Measurements from ENCODE around the gene ZXDA. TPM values are rescaled to one million over a fixed set of nuclear protein-coding genes. Genes with fewer than 3 reads are reported as not detected.
"Not testable (repeated sequence)": the region's sequence is repeated elsewhere in the genome, so short reads cannot be mapped to it uniquely, and the experiment has no call there.

The ZXDA gene
- polyA plus RNA-seq, 1 experiment, result 1.8 TPM

DNA sequence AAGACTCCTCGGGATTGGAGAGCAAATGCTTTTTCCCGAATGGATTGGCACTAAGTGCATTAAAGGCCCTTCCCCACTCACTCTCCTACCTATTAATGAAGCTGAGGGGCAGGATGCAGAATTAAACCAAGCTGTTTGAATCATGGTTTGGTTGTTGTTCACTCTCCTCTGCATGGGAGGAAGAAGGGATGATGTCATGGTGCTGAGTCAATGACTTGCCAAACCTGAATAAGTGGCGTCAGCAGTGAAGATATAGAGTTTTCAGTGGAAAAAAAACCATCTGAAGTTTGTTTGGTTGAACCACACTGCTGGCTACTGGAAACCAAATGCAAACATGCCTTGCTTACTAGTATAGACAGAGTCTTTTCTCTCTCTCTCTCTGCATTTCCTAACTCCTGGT is 19.8 kb upstream of the ZXDA start:
- TF ChIP-seq, protein P1, sequence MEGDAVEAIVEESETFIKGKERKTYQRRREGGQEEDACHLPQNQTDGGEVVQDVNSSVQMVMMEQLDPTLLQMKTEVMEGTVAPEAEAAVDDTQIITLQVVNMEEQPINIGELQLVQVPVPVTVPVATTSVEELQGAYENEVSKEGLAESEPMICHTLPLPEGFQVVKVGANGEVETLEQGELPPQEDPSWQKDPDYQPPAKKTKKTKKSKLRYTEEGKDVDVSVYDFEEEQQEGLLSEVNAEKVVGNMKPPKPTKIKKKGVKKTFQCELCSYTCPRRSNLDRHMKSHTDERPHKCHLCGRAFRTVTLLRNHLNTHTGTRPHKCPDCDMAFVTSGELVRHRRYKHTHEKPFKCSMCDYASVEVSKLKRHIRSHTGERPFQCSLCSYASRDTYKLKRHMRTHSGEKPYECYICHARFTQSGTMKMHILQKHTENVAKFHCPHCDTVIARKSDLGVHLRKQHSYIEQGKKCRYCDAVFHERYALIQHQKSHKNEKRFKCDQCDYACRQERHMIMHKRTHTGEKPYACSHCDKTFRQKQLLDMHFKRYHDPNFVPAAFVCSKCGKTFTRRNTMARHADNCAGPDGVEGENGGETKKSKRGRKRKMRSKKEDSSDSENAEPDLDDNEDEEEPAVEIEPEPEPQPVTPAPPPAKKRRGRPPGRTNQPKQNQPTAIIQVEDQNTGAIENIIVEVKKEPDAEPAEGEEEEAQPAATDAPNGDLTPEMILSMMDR (IDR thresholded peaks at IDR 0.05; ENCODE audit: low read depth, low read length), result no peak
- Histone ChIP-seq H3K4me3 (ENCODE audit: low read depth, low read length) (no peak overlapping the region), H3K9me3 (ENCODE audit: control insufficient read depth, insufficient read depth, low read length) (no peaks in the 10 kb centered on the region), H3K27me3 (ENCODE audit: control insufficient read depth, insufficient read depth, low read length) (no peaks in the 10 kb centered on the region), H3K27ac (ENCODE audit: low read depth, low read length) (no peak overlapping the region)
- no peak for DNase-seq (ENCODE audit: low read depth, low spot score)
- ChIA-PET CTCF (interaction anchor here (1.0 to 2.0 kb wide), 4 partner anchors 16 to 111 kb away, joined by 3 to 6 read pairs (median 3); no protein-coding TSS in a partner anchor), POLR2A (no interaction called here)

DNA sequence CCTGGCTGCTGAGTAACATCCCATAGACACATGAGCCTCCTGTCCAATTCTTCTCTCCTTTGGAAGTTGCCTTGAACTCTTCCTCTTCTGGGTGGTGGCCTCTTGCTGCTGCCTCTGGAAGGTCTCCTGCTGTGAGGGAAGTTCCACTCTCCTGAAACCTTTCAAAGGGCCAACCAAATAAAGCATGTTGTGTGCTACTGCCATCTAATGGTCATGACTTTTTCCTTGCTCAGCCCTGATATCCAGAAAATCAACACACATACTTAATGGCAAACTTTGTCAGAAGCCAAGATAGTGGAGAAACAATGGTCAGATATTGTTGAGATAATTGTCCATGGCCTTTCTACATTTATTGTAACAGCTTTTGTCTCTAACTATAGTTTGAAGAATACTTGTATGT is 19.1 kb upstream of the ZXDA start:
- no peak for DNase-seq (ENCODE audit: low read depth, low spot score)

DNA sequence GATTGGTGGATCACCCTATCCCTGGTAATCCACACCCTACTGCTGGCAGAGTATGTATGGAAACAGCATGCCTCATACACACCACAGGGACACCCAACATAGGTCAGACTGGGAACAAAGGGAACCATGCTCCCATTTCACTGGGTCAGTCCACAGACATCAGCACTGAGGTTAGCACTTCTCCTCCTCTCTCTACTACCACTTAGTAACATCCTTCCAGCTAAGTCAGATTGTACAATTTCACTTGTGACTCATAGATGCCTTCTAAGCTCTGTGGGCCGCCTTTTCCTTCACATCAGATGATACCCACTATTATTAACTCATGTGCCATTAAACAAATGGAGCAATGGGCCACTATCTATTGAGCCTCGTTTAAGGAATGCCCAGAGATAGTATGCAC is 15.5 kb upstream of the ZXDA start:
- H3K27ac ChIP-seq (ENCODE audit: low read depth, low read length), result no peak overlapping the region
- POLR2A ChIA-PET, result no interaction called here
- DNase-seq (ENCODE audit: low read depth, low spot score), result no peak
- CTCF ChIA-PET, result interaction anchor here (0.7 kb wide), 1 partner anchor 109 kb away, joined by 3 read pairs; no protein-coding TSS in a partner anchor
- TF ChIP-seq, protein P1 (IDR thresholded peaks at IDR 0.05; ENCODE audit: low read depth, low read length), result no peak
- no peaks in the 10 kb centered on the region for H3K27me3 ChIP-seq (ENCODE audit: control insufficient read depth, insufficient read depth, low read length)
- no peaks in the 10 kb centered on the region for H3K9me3 ChIP-seq (ENCODE audit: control insufficient read depth, insufficient read depth, low read length)
- H3K4me3 ChIP-seq (ENCODE audit: low read depth, low read length), result no peak overlapping the region

More for the DNA sequence above, 19.1 kb upstream of the ZXDA start:
- Histone ChIP-seq H3K27ac (ENCODE audit: low read depth, low read length) (no peak overlapping the region), H3K9me3 (ENCODE audit: control insufficient read depth, insufficient read depth, low read length) (no peaks in the 10 kb centered on the region), H3K4me3 (ENCODE audit: low read depth, low read length) (no peak overlapping the region), H3K27me3 (ENCODE audit: control insufficient read depth, insufficient read depth, low read length) (no peaks in the 10 kb centered on the region)
- TF ChIP-seq, protein P1 (IDR thresholded peaks at IDR 0.05; ENCODE audit: low read depth, low read length), result peak; percentile 52
- CTCF ChIA-PET, result interaction anchor here (1.0 to 2.0 kb wide), 4 partner anchors 16 to 110 kb away, joined by 3 to 6 read pairs (median 3); no protein-coding TSS in a partner anchor
- POLR2A ChIA-PET, result no interaction called here

DNA sequence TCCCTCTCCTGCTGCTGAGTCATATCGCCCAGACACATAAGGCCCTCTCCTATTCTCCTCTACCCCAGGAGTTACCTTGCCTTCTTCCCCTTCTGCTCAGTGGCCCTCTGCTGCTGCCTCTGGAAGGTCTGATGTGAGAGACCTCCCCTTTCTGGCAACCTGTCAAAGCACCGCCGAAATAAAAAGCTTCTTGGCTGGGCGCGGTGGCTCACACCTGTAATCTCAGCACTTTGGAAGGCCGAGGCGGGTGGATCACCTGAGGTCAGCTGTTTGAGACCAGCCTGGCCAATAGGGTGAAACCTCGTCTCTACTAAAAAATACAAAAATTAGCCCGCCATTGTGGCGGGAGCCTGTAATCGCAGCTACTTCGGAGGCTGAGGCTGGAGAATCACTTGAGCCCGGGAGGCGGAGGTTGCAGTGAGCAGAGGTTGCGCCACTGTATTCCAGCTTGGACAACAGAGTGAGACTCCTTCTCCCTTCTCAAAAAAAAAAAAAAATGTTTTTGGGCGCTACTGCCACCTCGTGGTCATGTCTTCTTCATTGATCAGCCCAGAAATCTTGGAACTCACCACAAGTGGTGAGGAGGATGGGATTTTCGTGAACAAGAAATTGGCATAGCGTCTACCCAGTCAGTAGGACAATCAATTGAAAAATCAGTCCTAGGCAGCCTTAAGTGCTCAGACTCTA is 8.6 kb upstream of the ZXDA start:
- POLR2A ChIA-PET, result no interaction called here
- no peak overlapping the region for H3K4me3 ChIP-seq (ENCODE audit: low read depth, low read length)

DNA sequence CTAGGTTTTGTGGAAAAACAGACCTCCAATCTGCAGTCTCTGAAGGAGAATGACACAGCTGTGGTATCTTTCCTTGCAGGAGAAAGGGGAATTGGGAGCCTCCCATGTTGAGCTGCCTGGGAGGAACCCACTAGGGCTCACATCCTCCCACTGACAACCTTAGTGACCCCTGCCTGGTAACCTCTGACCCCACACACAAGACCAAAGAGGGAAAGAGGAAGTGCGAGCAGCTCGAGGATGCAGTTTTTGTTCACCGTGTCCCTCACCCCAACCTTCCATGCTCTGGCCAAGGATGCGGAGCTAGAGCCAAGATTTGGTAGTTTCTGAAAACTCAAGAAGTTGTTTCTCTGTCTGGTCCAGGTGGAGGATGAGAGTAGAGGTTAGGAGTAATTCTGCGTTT is 5.4 kb upstream of the ZXDA start:
- POLR2A ChIA-PET, result no interaction called here
- CTCF ChIA-PET, result no interaction called here
- Histone ChIP-seq H3K27ac (ENCODE audit: low read depth, low read length) (no peak overlapping the region), H3K27me3 (ENCODE audit: control insufficient read depth, insufficient read depth, low read length) (no peaks in the 10 kb centered on the region), H3K9me3 (ENCODE audit: control insufficient read depth, insufficient read depth, low read length) (no peaks in the 10 kb centered on the region), H3K4me3 (ENCODE audit: low read depth, low read length) (no peak overlapping the region)
- no peak for DNase-seq (ENCODE audit: low read depth, low spot score)
- TF ChIP-seq, protein P1 (IDR thresholded peaks at IDR 0.05; ENCODE audit: low read depth, low read length), result no peak

More for the DNA sequence above, 8.6 kb upstream of the ZXDA start:
- Histone ChIP-seq H3K27me3 (ENCODE audit: control insufficient read depth, insufficient read depth, low read length) (no peaks in the 10 kb centered on the region), H3K27ac (ENCODE audit: low read depth, low read length) (no peak overlapping the region), H3K9me3 (ENCODE audit: control insufficient read depth, insufficient read depth, low read length) (no peaks in the 10 kb centered on the region)
- CTCF ChIA-PET, result interaction anchor here (0.6 to 1.3 kb wide), 7 partner anchors 17 to 182 kb away, joined by 3 to 8 read pairs (median 5); no protein-coding TSS in a partner anchor
- DNase-seq (ENCODE audit: low read depth, low spot score), result no peak
- TF ChIP-seq, protein P1 (IDR thresholded peaks at IDR 0.05; ENCODE audit: low read depth, low read length), result peak; percentile 52

DNA sequence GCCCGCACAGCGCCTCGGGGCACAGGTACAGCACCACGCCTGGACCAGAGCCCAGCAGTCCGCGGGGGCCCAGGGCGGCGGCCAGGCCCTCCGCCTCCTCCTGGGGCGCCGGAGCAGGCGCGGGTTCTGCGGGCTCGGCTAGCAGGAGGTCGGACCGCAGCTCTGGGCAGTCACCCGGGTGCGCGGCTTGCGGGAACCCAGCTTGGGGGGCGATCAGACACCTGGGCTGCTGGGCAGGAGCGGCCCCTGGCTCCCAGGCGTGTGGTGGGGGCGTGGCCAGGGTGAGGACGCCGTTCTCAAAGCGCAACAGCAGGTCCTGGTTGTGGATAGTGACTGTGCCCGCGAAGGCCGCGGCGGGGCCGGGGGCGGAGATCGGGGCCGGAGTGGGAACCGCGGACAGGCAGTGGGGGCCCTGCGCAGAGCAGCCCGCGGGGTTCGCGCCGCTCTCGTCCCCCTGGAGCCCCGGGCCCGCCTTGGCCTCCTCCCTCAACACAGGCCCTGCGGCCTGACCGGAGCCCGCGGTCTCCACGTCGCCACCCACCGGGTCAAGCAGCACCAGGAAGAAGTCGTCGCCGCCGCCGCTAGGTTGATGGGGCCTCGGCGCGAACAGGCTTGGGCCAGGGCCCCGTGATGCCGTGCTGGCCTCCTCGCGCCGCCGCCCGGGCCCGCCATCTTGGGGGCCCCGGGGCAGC is 517 bp downstream of the ZXDA start:
- peak overlapping the region; percentile 51 for H3K4me3 ChIP-seq (ENCODE audit: low read depth, low read length)
- H3K27ac ChIP-seq (ENCODE audit: low read depth, low read length); CTCF ChIA-PET; H3K9me3 ChIP-seq (ENCODE audit: control insufficient read depth, insufficient read depth, low read length); DNase-seq (ENCODE audit: low read depth, low spot score); POLR2A ChIA-PET; H3K27me3 ChIP-seq (ENCODE audit: control insufficient read depth, insufficient read depth, low read length): not testable (repeated sequence)

DNA sequence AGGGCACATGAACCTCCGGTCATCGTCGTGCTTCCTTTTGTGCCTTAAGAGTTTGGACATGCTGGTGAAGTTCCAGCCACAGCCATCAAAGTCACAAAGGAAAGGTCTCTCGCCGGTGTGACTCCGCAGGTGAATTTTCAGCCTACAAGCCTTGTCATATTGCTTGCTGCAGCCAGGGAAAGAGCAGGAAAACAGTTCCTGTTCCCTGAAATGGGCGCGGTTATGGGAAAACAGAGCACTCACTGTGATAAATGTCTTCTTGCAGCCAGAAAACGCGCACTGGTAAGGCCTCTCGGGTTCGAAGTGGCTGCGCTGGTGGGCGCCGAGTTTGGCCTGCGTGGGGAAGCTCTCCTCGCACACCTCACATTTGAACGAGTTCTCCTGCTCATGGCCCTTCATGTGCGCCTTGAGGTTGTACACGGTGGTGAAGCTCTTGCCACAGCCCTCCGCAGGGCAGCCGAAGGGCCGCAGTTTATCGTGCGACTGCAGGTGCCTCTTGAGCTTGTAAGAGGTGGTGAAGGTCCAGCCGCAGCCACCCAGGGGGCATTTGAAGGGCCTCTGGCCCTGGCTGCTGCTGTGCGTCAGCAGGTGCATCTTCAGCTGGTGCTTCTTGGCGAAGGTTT is 1.2 kb downstream of the ZXDA start:
- CTCF ChIA-PET; POLR2A ChIA-PET; H3K27me3 ChIP-seq (ENCODE audit: control insufficient read depth, insufficient read depth, low read length): not testable (repeated sequence)

More for the DNA sequence above, 1.2 kb downstream of the ZXDA start:
- not testable (repeated sequence) for DNase-seq (ENCODE audit: low read depth, low spot score); H3K27ac ChIP-seq (ENCODE audit: low read depth, low read length); H3K9me3 ChIP-seq (ENCODE audit: control insufficient read depth, insufficient read depth, low read length)
- H3K4me3 ChIP-seq (ENCODE audit: low read depth, low read length), result peak overlapping the region; percentile 51
